Astrocyte (in vitro differentiated cells and primary cell): ENCODE data around the gene KIF21A. TPM values are rescaled to one million over a fixed set of nuclear protein-coding genes. Genes with fewer than 3 reads are reported as not detected.

Source experiments
- DNase-seq: peaks from one replicate; pipeline ENCODE4 v3.0.0-alpha.2; 2010; ENCODE audit warnings: low read depth
- FAIRE-seq: peaks from 2 replicates; lab custom pipeline; 2011; peaks lifted over from hg19 to GRCh38; lab: Jason Lieb, UNC
- H2AFZ ChIP-seq: 2 replicates; pipeline ENCODE4 v1.6.0; 2012; ENCODE audit warnings: low read depth, low read length, inconsistent platforms
- H3K27ac ChIP-seq: 2 replicates; pipeline ENCODE4 v1.5.1; 2011; ENCODE audit warnings: low read depth, low read length, inconsistent platforms
- H3K27me3 ChIP-seq: 2 replicates; pipeline ENCODE4 v1.6.0; 2011; ENCODE audit warnings: low read length, inconsistent platforms; ENCODE audit not compliant: insufficient read depth
- H3K36me3 ChIP-seq: 2 replicates; pipeline ENCODE4 v1.5.1; 2011; ENCODE audit warnings: low read length, inconsistent platforms; ENCODE audit not compliant: insufficient read depth
- H3K4me1 ChIP-seq: 2 replicates; pipeline ENCODE4 v1.5.1; 2011; ENCODE audit warnings: low read length, inconsistent platforms; ENCODE audit not compliant: insufficient read depth
- H3K4me2 ChIP-seq: 2 replicates; pipeline ENCODE4 v1.6.0; 2012; ENCODE audit warnings: low read length, inconsistent platforms
- H3K4me3 ChIP-seq: 2 replicates; pipeline ENCODE4 v1.5.1; 2011; ENCODE audit warnings: low read depth, mild to moderate bottlenecking, low read length, inconsistent platforms; ENCODE audit not compliant: insufficient read depth
- H3K79me2 ChIP-seq: 2 replicates; pipeline ENCODE4 v1.6.0; 2012; ENCODE audit warnings: mild to moderate bottlenecking, low read length, inconsistent platforms; ENCODE audit not compliant: insufficient read depth
- H3K9ac ChIP-seq: 2 replicates; pipeline ENCODE4 v1.6.0; 2012; ENCODE audit warnings: mild to moderate bottlenecking, low read length, inconsistent platforms
- H3K9me3 ChIP-seq: 2 replicates; pipeline ENCODE4 v1.5.1; 2012; ENCODE audit warnings: low read depth, mild to moderate bottlenecking, low read length, inconsistent platforms; ENCODE audit not compliant: insufficient read depth
- H4K20me1 ChIP-seq: 2 replicates; pipeline ENCODE4 v1.6.0; 2012; ENCODE audit warnings: low read length, inconsistent platforms; ENCODE audit not compliant: insufficient read depth
- H3K27ac Mint-ChIP-seq: one replicate; pipeline ENCODE4 v1.8.0; 2021; ENCODE audit warnings: mild to moderate bottlenecking, mixed read lengths; ENCODE audit not compliant: unreplicated experiment
- H3K27me3 Mint-ChIP-seq: one replicate; pipeline ENCODE4 v1.8.0; 2021; ENCODE audit warnings: low read depth, mixed read lengths; ENCODE audit not compliant: unreplicated experiment
- H3K36me3 Mint-ChIP-seq: one replicate; pipeline ENCODE4 v1.8.0; 2021; ENCODE audit warnings: low read depth, mixed read lengths; ENCODE audit not compliant: unreplicated experiment
- H3K4me1 Mint-ChIP-seq: one replicate; pipeline ENCODE4 v1.8.0; 2021; ENCODE audit warnings: low read depth, mixed read lengths; ENCODE audit not compliant: unreplicated experiment
- H3K4me3 Mint-ChIP-seq: one replicate; pipeline ENCODE4 v1.8.0; 2021; ENCODE audit warnings: mild to moderate bottlenecking, moderate library complexity, mixed read lengths; ENCODE audit not compliant: unreplicated experiment
- H3K9me3 Mint-ChIP-seq: one replicate; pipeline ENCODE4 v1.8.0; 2021; ENCODE audit warnings: mild to moderate bottlenecking, mixed read lengths; ENCODE audit not compliant: unreplicated experiment
- CTCF ChIP-seq: IDR thresholded peaks from 2 replicates; pipeline ENCODE4 v1.5.1; 2011; ENCODE audit warnings: low read depth, mild to moderate bottlenecking, inconsistent platforms, low read length, moderate library complexity; ENCODE audit not compliant: insufficient read depth
- EZH2 ChIP-seq: IDR thresholded peaks from 2 replicates; pipeline ENCODE4 v1.6.1; 2012; ENCODE audit warnings: mild to moderate bottlenecking, low read length, inconsistent platforms; ENCODE audit not compliant: insufficient read depth
- total RNA-seq: library from RNA; stranded (reverse); gene quantifications from 2 replicates; pipeline ENCODE4 v1.2.1, GENCODE V29; 2021

The KIF21A gene
- total RNA-seq, 1 donor from 2014 or later = 26.3 TPM

- Histone ChIP-seq H3K36me3 (no peaks in the 10 kb centered on the region), H3K27ac (no peak overlapping the region), H3K4me2 (no peak overlapping the region), H4K20me1 (no peaks in the 10 kb centered on the region), H3K9me3 (no peaks in the 10 kb centered on the region), H3K27me3 (no peaks in the 10 kb centered on the region), H3K4me1 (no peaks in the 10 kb centered on the region), H2AFZ (no peak overlapping the region), H3K79me2 (no peaks in the 10 kb centered on the region), H3K9ac (no peak overlapping the region), H3K4me3 (no peak overlapping the region)
- H3K27ac Mint-ChIP-seq = no peak overlapping the region
- no peak for TF ChIP-seq CTCF
- no peak for TF ChIP-seq EZH2
- no peak overlapping the region for H3K4me3 Mint-ChIP-seq
- H3K36me3 Mint-ChIP-seq = peaks cover 2% of the 10 kb centered on the region
- H3K9me3 Mint-ChIP-seq = no peaks in the 10 kb centered on the region
- no peak for FAIRE-seq
- H3K4me1 Mint-ChIP-seq = no peaks in the 10 kb centered on the region
- H3K27me3 Mint-ChIP-seq = no peaks in the 10 kb centered on the region
- DNase-seq = no peak
These were observed 59.8 kb downstream of the KIF21A start for GRCh38 chr12:39383114-39383513.

GRCh38 chr12:39380090-39380489 lies 62.8 kb downstream of the KIF21A start:
- Histone ChIP-seq H3K4me2 (no peak overlapping the region), H3K79me2 (no peaks in the 10 kb centered on the region), H3K9ac (no peak overlapping the region), H3K9me3 (no peaks in the 10 kb centered on the region), H3K4me1 (no peaks in the 10 kb centered on the region), H3K27ac (no peak overlapping the region), H3K27me3 (no peaks in the 10 kb centered on the region), H3K4me3 (no peak overlapping the region), H4K20me1 (no peaks in the 10 kb centered on the region), H3K36me3 (no peaks in the 10 kb centered on the region), H2AFZ (no peak overlapping the region)
- no peak overlapping the region for H3K4me3 Mint-ChIP-seq
- no peak for FAIRE-seq
- TF ChIP-seq EZH2 (no peak), CTCF (no peak)
- H3K9me3 Mint-ChIP-seq = no peaks in the 10 kb centered on the region
- no peak overlapping the region for H3K27ac Mint-ChIP-seq
- no peaks in the 10 kb centered on the region for H3K36me3 Mint-ChIP-seq
- H3K4me1 Mint-ChIP-seq = peaks cover 2% of the 10 kb centered on the region
- DNase-seq = no peak
- H3K27me3 Mint-ChIP-seq = no peaks in the 10 kb centered on the region

- no peak for FAIRE-seq
- Histone ChIP-seq H3K27me3 (no peaks in the 10 kb centered on the region), H3K4me1 (no peaks in the 10 kb centered on the region), H3K4me3 (no peak overlapping the region), H3K9me3 (no peaks in the 10 kb centered on the region), H2AFZ (no peak overlapping the region), H3K36me3 (no peaks in the 10 kb centered on the region), H3K4me2 (no peak overlapping the region), H3K79me2 (no peaks in the 10 kb centered on the region), H3K27ac (no peak overlapping the region), H4K20me1 (no peaks in the 10 kb centered on the region), H3K9ac (no peak overlapping the region)
- no peak overlapping the region for H3K27ac Mint-ChIP-seq
- no peaks in the 10 kb centered on the region for H3K27me3 Mint-ChIP-seq
- H3K4me1 Mint-ChIP-seq = peaks cover 2% of the 10 kb centered on the region
- H3K36me3 Mint-ChIP-seq = no peaks in the 10 kb centered on the region
- H3K4me3 Mint-ChIP-seq = no peak overlapping the region
- no peak for DNase-seq
- TF ChIP-seq CTCF = no peak
- no peak for TF ChIP-seq EZH2
- H3K9me3 Mint-ChIP-seq = no peaks in the 10 kb centered on the region
These were observed 64.6 kb downstream of the KIF21A start for GRCh38 chr12:39378341-39378740.
